Measurements from ENCODE around the gene PGA4. TPM values are rescaled to one million over a fixed set of nuclear protein-coding genes. Genes with fewer than 3 reads are reported as not detected.

PGA4 gene
- total and polyA plus RNA-seq, 9 donors = 0.45 to 9.3 (median 1.4) TPM; not detected in 3

DNA sequence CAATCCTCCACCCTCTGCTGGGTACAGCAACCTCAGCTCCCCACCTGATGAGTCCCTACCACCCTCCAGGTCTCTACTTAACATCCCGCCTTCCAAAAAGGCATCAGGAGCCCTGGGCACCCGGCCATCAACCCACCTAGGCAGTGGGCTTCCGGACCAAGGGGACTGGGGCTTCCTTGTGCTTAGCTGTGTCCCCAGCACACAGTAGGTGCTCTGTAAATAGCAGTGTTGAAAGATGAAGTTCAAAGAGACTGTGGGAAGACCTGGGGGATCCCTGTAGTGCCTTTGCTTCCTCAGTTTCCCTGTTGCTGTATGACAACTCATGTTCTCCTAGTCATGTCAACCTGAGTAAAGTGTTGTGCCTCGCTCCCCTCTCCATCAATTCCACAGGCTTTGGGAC is 51.9 kb downstream of the PGA4 start:
- H3K27me3 ChIP-seq = no peaks in the 10 kb centered on the region
- H3K27ac ChIP-seq = no peak overlapping the region
- intact Hi-C loops (cut with DNase I) = no loop called here
- no peak for DNase-seq
- H3K36me3 ChIP-seq = no peaks in the 10 kb centered on the region
- TF ChIP-seq, protein P1, sequence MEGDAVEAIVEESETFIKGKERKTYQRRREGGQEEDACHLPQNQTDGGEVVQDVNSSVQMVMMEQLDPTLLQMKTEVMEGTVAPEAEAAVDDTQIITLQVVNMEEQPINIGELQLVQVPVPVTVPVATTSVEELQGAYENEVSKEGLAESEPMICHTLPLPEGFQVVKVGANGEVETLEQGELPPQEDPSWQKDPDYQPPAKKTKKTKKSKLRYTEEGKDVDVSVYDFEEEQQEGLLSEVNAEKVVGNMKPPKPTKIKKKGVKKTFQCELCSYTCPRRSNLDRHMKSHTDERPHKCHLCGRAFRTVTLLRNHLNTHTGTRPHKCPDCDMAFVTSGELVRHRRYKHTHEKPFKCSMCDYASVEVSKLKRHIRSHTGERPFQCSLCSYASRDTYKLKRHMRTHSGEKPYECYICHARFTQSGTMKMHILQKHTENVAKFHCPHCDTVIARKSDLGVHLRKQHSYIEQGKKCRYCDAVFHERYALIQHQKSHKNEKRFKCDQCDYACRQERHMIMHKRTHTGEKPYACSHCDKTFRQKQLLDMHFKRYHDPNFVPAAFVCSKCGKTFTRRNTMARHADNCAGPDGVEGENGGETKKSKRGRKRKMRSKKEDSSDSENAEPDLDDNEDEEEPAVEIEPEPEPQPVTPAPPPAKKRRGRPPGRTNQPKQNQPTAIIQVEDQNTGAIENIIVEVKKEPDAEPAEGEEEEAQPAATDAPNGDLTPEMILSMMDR (IDR thresholded peaks at IDR 0.05) = no peak
- TF ChIP-seq POLR2A (IDR thresholded peaks at IDR 0.05) (no peak), EP300 (IDR thresholded peaks at IDR 0.05) (no peak)
- no peak overlapping the region for H3K4me3 ChIP-seq
- no peaks in the 10 kb centered on the region for H3K9me3 ChIP-seq
- H3K4me1 ChIP-seq (ENCODE audit: insufficient read depth) = no peaks in the 10 kb centered on the region
- WGBS, 3 donors = 94 to 99% (median 96%) methylated on average over 4 of the region's 4 CpGs

DNA sequence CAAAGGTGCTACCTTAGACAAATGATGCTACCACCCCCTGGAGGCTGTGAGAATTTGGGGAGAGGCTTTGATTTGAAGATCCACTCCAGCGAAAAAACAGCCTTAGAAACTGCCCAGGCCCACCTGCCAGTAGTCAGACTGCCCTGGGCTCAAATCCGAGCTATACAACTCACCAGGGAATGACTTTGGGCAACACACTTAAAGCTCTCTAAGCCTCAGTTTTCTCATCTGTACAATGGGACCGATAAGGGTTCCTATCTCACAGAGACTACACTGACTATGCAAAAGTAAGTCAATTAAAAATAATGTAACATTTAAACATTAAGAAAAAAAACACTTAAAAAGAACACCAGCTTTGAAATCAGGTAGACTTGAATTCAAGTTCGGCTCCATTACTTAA is 53.0 kb downstream of the PGA4 start:
- Histone ChIP-seq H3K4me1 (ENCODE audit: insufficient read depth) (no peaks in the 10 kb centered on the region), H3K4me3 (no peak overlapping the region), H3K27ac (no peak overlapping the region), H3K9me3 (no peaks in the 10 kb centered on the region), H3K27me3 (no peaks in the 10 kb centered on the region), H3K36me3 (no peaks in the 10 kb centered on the region)
- DNase-seq = no peak
- 91 to 97% (median 95%) methylated on average over 4 of the region's 4 CpGs for WGBS, 3 donors
- intact Hi-C loops (cut with DNase I) = no loop called here
- TF ChIP-seq POLR2A (IDR thresholded peaks at IDR 0.05) (no peak), EP300 (IDR thresholded peaks at IDR 0.05) (no peak)
- TF ChIP-seq, protein P1 (IDR thresholded peaks at IDR 0.05) = no peak

DNA sequence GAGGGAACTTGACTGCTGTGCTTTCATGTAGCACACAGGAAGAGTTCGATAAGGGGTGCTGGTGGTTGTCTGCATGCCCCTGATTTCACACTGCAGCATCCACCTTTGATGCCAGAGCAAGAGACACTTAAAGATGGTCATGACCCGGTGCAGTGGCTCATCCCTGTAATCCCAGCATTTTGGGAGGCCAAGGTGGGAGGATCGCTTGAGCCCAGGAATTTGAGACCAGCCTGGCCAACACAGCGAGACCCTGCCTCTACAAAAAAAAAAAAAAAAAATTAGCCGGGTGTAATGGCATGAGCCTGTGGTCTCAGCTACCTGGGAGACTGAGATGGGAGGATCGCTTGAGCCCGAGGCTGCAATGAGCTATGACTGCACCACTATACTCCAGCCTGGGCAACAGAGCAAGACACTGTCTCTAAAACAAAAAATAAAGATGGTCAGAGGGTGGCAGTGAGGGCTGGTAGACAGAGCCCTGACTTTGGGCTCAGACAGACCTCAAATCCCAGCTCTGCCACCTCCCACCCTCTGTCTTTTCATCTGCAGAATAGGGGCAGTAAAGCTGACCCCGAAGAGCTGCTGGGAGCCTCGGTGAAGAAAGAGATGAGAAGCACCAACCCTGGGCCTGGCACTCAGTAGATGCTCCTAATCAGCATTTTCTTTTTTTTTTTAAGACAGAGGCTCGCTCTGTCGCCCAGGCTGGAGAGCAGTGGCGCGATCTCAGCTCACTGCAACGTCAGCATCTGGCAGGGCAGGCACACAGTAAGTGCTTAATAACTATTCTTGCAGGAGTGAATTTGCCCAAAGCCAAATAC is 55.2 kb downstream of the PGA4 start:
- 60 to 64% (median 61%) methylated on average over 14 of the region's 14 CpGs for WGBS, 3 donors
- no peaks in the 10 kb centered on the region for H3K27me3 ChIP-seq
- no peaks in the 10 kb centered on the region for H3K9me3 ChIP-seq
- no peak for DNase-seq
- peaks cover 2% of the 10 kb centered on the region for H3K4me1 ChIP-seq (ENCODE audit: insufficient read depth)
- intact Hi-C loops (cut with DNase I) = no loop called here
- H3K36me3 ChIP-seq = no peaks in the 10 kb centered on the region
- H3K4me3 ChIP-seq = no peak overlapping the region
- TF ChIP-seq POLR2A (IDR thresholded peaks at IDR 0.05) (no peak), EP300 (IDR thresholded peaks at IDR 0.05) (no peak)
- TF ChIP-seq, protein P1 (IDR thresholded peaks at IDR 0.05) = no peak
- H3K27ac ChIP-seq = no peak overlapping the region

DNA sequence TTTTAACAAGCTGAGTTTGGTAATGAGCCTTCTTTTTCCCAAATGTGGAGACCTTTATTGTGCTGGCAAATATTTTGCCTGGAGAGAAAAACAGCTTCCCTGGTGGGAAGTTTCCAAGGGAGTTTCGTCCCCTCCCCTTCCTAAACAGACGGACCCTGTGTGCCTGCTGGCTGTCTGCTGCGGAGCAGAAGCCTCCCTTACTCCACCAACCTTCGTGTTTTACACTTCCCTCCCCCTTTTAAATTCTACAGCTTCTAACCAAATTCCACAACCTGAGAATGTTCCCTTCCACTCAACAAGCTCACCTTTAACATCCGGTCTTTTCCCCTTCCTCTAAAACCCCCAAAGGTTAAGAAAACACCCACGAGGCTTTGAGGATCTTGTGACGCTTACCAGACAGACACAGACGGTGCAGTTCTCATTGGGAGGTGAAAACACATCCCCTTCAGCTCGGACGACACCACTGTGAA is 55.9 kb downstream of the PGA4 start:
- no peaks in the 10 kb centered on the region for H3K36me3 ChIP-seq
- no peak for DNase-seq
- WGBS, 3 donors = 24 to 32% (median 25%) methylated on average over 10 of the region's 10 CpGs
- no peak overlapping the region for H3K4me3 ChIP-seq
- no peaks in the 10 kb centered on the region for H3K27me3 ChIP-seq
- H3K9me3 ChIP-seq = no peaks in the 10 kb centered on the region
- intact Hi-C loops (cut with DNase I) = no loop called here
- no peak overlapping the region for H3K27ac ChIP-seq
- peaks cover 2% of the 10 kb centered on the region for H3K4me1 ChIP-seq (ENCODE audit: insufficient read depth)
- no peak for TF ChIP-seq EP300 (IDR thresholded peaks at IDR 0.05)
- TF ChIP-seq, protein P1 (IDR thresholded peaks at IDR 0.05) = no peak
- TF ChIP-seq POLR2A (IDR thresholded peaks at IDR 0.05) = no peak

All from ovary (tissue), 9 donors.